ENCODE measurements around the gene TNRC6A. TPM values are rescaled to one million over a fixed set of nuclear protein-coding genes. Genes with fewer than 3 reads are reported as not detected.
"Not testable (repeated sequence)": the region's sequence is repeated elsewhere in the genome, so short reads cannot be mapped to it uniquely, and the experiment has no call there.

Gene TNRC6A
- total and polyA plus RNA-seq, 2 experiments from 2014 or later: 93.1 to 124 TPM

- Histone ChIP-seq H3K4me3 (peak overlapping the region; percentile 18; the same call in 1 of the 2 replicates), H3K79me2 (replicated peaks; ENCODE audit: insufficient read depth) (peaks cover 100% of the 10 kb centered on the region), H3K4me2 (peak overlapping the region; percentile 47; the same call in 1 of the 2 replicates), H2AFZ (no peak overlapping the region), H3F3A (replicated peaks; ENCODE audit: low read depth) (no peaks in the 10 kb centered on the region), H3K36me3 (ENCODE audit: insufficient read depth) (no peaks in the 10 kb centered on the region), H3K4me1 (ENCODE audit: insufficient read depth) (peaks cover 91% of the 10 kb centered on the region), H4K20me1 (replicated peaks; ENCODE audit: insufficient read depth) (peaks cover 100% of the 10 kb centered on the region), H3K27me3 (ENCODE audit: insufficient read depth) (no peaks in the 10 kb centered on the region), H3K9me2 (ENCODE audit: insufficient read depth) (no peaks in the 10 kb centered on the region), H3K27ac (ENCODE audit: low read depth) (no peak overlapping the region)
- H3K9me3 Mint-ChIP-seq: no peaks in the 10 kb centered on the region; the same call in 2 of the 3 replicates
- ATAC-seq: no peak
- peaks cover 1% of the 10 kb centered on the region for H3K27me3 Mint-ChIP-seq (ENCODE audit: insufficient read depth, low read depth, poor library complexity)
- no peak overlapping the region for H3K27ac Mint-ChIP-seq
- peaks cover 18% of the 10 kb centered on the region for H3K36me3 Mint-ChIP-seq (ENCODE audit: low read depth)
- no peak for DNase-seq (ENCODE audit: low spot score)
- H3K4me1 Mint-ChIP-seq: peaks cover 84% of the 10 kb centered on the region
- no peak overlapping the region; the same call in 2 of the 3 replicates for H3K4me3 Mint-ChIP-seq
- TF ChIP-seq EZH2phosphoT487 (IDR thresholded peaks at IDR 0.05; ENCODE audit: unreplicated experiment) (no peak), CTCF (conservative IDR thresholded peaks at IDR 0.05; ENCODE audit: low read depth in 2 of 2) (no peak), ZNF331 (CRISPR knock-in tag; IDR thresholded peaks at IDR 0.05; ENCODE audit: low read depth) (no peak), ETS1 (IDR thresholded peaks at IDR 0.05) (no peak), POLR2AphosphoS5 (IDR thresholded peaks at IDR 0.05; ENCODE audit: low read depth) (no peak), REST (IDR thresholded peaks at IDR 0.05; ENCODE audit: unreplicated experiment) (no peak), CREB1 (CRISPR knock-in tag; IDR thresholded peaks at IDR 0.05; ENCODE audit: low read depth) (no peak)
These were observed 12.4 kb downstream of the TNRC6A start for GRCh38 chr16:24741862-24742261.

- H3K4me1 Mint-ChIP-seq: peaks cover 82% of the 10 kb centered on the region
- 0 out of 2 replicates have a peak overlapping the region, but pooled peaks have one; percentile 18 for H3K27ac Mint-ChIP-seq
- not testable (repeated sequence) for H3F3A ChIP-seq (replicated peaks; ENCODE audit: low read depth); H3K27me3 Mint-ChIP-seq (ENCODE audit: insufficient read depth, low read depth, poor library complexity); H3K36me3 ChIP-seq (ENCODE audit: insufficient read depth); H3K27me3 ChIP-seq (ENCODE audit: insufficient read depth); DNase-seq (ENCODE audit: low spot score); ATAC-seq; H3K27ac ChIP-seq (ENCODE audit: low read depth); H2AFZ ChIP-seq; H3K9me3 Mint-ChIP-seq; H3K9me2 ChIP-seq (ENCODE audit: insufficient read depth); H3K4me3 Mint-ChIP-seq
- Histone ChIP-seq H4K20me1 (replicated peaks; ENCODE audit: insufficient read depth) (peaks cover 100% of the 10 kb centered on the region), H3K4me2 (peak overlapping the region; percentile 47), H3K4me1 (ENCODE audit: insufficient read depth) (peaks cover 87% of the 10 kb centered on the region), H3K79me2 (replicated peaks; ENCODE audit: insufficient read depth) (peaks cover 100% of the 10 kb centered on the region), H3K4me3 (peak overlapping the region; percentile 18)
- peaks cover 21% of the 10 kb centered on the region for H3K36me3 Mint-ChIP-seq (ENCODE audit: low read depth)
These were observed 13.2 kb downstream of the TNRC6A start for GRCh38 chr16:24742610-24743009.
